Prostate gland (tissue), 1 donor: ENCODE data around the gene PSMB2.

Source experiments
- POLR2A ChIP-seq: fragments of 450-650 bp; IDR thresholded peaks from one replicate; pipeline ENCODE4 v1.6.1; 2016; ENCODE audit warnings: antibody characterized with exemption, mild to moderate bottlenecking
- POLR2AphosphoS5 ChIP-seq: sonication (generic); formaldehyde crosslinking; IDR thresholded peaks from one replicate; pipeline ENCODE4 v1.6.1; 2017; ENCODE audit warnings: antibody characterized with exemption

GRCh38 chr1:35564037-35564883 is 77.1 kb downstream of the PSMB2 start:
- TF ChIP-seq POLR2AphosphoS5 (peak; percentile 20), POLR2A (no peak)
